HUES6 (cell line): ENCODE data around the gene RAMP3.

ENCODE experiments used
- H3K27ac ChIP-seq: 2 replicates; pipeline ENCODE4 v1.7.0; 2013; ENCODE audit warnings: low read depth, mild to moderate bottlenecking, low read length, inconsistent platforms
- H3K27me3 ChIP-seq: 2 replicates; pipeline ENCODE4 v1.6.1; 2013; ENCODE audit warnings: low read length; ENCODE audit not compliant: control insufficient read depth, insufficient read depth
- H3K36me3 ChIP-seq: 2 replicates; pipeline ENCODE4 v1.6.1; 2013; ENCODE audit warnings: low read length; ENCODE audit not compliant: control insufficient read depth, insufficient read depth
- H3K4me1 ChIP-seq: 2 replicates; pipeline ENCODE4 v1.6.1; 2013; ENCODE audit warnings: low read length; ENCODE audit not compliant: control insufficient read depth, insufficient read depth
- H3K4me3 ChIP-seq: 2 replicates; pipeline ENCODE4 v1.5.1; 2013; ENCODE audit warnings: low read depth, low read length
- H3K9ac ChIP-seq: one replicate; pipeline ENCODE4 v1.6.1; 2013; ENCODE audit warnings: mild to moderate bottlenecking, low read length
- H3K9me3 ChIP-seq: 2 replicates; pipeline ENCODE4 v1.6.1; 2013; ENCODE audit warnings: low read depth, low read length; ENCODE audit not compliant: control insufficient read depth, insufficient read depth

RAMP3 gene

DNA sequence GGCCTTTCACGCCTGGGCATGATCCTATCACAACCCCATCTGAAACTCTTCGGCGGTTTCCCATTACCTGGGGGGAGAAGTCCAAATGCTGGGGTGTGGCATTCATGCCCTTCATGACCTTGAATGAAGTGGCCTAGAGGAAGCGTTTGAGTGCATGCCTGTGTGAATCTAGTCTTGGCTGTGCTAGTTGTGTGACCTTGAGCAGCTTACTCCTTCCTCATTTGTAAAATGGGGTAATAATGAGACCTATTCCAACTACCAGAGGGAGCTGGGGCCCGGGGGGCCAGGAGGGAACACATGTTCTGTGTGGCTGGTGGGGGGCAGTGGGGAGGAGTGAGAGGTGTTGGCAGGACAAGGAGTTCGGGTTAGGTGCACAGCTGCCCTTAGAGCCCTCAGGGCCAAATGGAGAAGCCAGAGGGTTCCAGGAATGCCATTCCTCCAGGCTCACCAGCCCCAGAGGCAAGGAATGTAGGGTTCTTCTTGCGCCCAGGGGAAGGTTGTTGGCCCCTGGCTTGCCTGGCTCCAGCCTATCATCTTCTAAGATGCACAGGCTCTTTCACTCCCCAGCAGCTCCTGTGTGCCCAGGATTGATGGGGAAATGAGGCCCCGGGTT lies 24.8 kb upstream of the RAMP3 start:
- H3K36me3 ChIP-seq: no peaks in the 10 kb centered on the region
- H3K4me3 ChIP-seq: no peak overlapping the region
- no peaks in the 10 kb centered on the region for H3K4me1 ChIP-seq
- no peak overlapping the region for H3K9ac ChIP-seq
- H3K27me3 ChIP-seq: no peaks in the 10 kb centered on the region
- no peak overlapping the region for H3K27ac ChIP-seq
- H3K9me3 ChIP-seq: no peaks in the 10 kb centered on the region

DNA sequence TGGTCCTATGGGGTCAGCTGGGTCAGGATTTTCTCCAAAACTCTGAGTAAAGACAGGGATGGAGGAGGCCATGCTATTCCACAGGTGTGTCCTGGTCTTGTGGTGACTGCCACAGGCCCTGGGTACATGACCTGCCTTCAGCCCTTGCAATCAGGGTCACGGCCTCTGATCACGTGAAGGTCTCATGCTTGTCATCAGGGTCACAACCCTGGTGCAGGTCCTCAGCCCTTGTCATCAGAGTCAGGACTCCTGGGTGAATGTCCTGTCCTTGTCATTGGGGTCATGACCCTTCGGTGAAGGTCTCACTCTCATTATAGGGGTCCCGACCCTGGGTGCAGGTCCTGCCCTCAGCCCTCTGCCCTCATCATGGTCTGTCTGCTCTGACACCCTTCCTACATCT lies 24.2 kb upstream of the RAMP3 start:
- H3K27ac ChIP-seq: no peak overlapping the region
- no peak overlapping the region for H3K4me3 ChIP-seq
- no peaks in the 10 kb centered on the region for H3K36me3 ChIP-seq
- H3K9ac ChIP-seq: no peak overlapping the region
- no peaks in the 10 kb centered on the region for H3K4me1 ChIP-seq
- H3K27me3 ChIP-seq: no peaks in the 10 kb centered on the region
- H3K9me3 ChIP-seq: no peaks in the 10 kb centered on the region

DNA sequence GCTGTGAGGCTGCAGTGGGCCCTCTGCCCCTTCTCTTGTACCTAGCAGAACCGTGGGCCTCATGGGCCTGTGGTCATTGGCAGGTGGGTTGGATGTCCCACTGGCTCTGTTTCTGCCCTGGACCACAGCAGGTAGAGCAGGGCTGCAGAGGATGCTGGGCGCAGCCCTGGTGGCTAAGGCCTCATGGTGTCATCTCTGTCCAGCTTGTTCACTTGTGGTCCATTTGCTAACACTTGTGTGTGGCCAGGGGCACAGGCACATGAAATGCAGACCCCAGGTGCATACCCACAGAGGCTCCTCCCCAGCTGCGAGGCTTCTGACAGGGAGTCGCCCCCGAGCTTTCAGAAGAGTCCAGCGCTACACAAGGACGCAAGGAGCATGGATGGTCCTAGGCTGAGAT lies 23.7 kb upstream of the RAMP3 start:
- no peaks in the 10 kb centered on the region for H3K27me3 ChIP-seq

DNA sequence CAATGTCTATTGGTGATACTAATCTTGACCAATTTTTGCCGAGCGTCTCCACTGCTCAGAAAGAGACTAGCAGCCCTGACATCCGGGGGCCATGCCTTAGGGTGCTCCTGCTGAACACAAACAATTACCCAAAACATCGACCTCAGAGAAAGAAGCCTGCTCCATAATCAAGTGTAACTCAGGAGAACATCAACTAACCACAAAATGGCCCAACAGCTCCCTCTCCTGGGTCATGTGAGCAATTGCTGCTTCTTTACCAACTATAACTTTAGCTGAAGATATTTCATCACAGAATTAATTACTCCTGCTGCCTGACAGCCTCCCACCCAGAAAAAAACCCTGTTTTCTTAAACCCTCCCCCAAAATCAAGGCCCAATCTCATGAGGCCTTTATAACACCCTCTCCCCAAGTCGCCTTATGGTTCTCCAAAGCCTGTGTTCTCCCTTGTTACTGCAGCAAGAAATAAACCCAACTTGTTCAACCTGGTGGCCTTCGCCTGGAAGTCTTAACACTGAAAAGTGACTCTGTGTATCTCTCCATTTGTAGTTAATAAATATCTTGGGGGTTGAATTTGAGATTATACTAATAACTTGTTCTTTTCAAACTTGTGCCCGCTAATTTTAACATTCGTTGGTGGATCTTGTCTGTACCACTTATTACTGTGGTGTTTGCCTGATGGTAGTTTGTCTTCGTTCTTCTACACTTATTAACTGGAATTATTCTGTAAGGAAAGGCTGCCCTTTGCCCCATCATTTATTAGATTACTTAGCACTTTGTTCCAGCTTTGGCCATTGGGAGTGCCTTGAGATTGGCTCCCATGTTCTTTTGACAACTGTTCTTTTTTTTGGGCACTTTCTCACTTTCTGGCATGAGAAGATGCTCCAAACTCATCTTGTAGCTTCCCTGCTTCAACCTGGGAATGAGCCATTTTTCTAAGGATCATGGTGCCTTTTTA lies 21.2 kb upstream of the RAMP3 start:
- no peak overlapping the region for H3K9ac ChIP-seq
- H3K4me1 ChIP-seq: no peaks in the 10 kb centered on the region
- no peaks in the 10 kb centered on the region for H3K36me3 ChIP-seq
- no peak overlapping the region for H3K4me3 ChIP-seq
- no peaks in the 10 kb centered on the region for H3K9me3 ChIP-seq
- H3K27me3 ChIP-seq: no peaks in the 10 kb centered on the region
- H3K27ac ChIP-seq: no peak overlapping the region

More for the DNA sequence above, 23.7 kb upstream of the RAMP3 start:
- Histone ChIP-seq H3K27ac (no peak overlapping the region), H3K9me3 (no peaks in the 10 kb centered on the region), H3K4me3 (no peak overlapping the region), H3K4me1 (no peaks in the 10 kb centered on the region), H3K36me3 (no peaks in the 10 kb centered on the region), H3K9ac (no peak overlapping the region)

DNA sequence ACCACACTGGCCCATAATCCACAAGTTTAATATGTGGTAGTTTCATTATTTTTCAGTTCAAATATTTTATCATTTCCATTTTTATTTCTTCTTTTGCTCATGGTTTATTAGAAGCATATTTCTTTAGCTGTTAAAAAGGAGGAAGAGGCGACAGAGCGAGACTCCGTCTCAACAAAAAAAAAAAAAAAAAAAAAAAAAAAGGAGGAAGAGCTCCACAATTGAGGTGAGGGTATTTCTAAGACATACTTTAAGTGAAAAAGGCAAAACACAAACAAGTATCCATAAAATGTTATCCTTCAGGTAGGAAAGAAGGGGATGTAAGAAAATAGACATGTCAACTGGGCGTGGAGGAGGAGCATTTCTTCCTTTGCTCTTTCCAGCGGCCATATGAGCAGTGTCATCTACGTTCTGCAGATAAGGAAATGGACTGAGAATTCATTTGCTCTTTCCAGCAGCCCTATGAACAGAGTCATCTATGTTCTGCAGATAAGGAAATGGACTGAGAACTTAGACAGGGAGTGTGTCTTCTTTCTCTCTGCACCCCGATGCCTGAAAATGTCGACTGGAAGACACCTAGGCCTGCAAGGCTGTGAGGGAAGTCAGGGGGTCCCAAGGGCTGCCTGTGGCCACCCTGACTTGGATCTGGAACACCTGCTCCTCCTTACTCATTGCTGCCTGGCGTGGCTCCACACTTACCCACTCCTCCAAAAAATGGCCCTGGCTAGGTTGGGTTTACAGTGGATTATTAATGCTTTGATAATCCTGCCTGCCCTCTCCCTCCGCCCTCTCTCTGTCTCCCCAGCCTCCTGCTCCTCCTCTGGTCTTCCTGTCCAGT lies 18.9 kb upstream of the RAMP3 start:
- H3K27ac ChIP-seq: no peak overlapping the region
- H3K9ac ChIP-seq: no peak overlapping the region
- no peaks in the 10 kb centered on the region for H3K4me1 ChIP-seq
- H3K27me3 ChIP-seq: no peaks in the 10 kb centered on the region
- no peaks in the 10 kb centered on the region for H3K9me3 ChIP-seq
- no peak overlapping the region for H3K4me3 ChIP-seq
- no peaks in the 10 kb centered on the region for H3K36me3 ChIP-seq

DNA sequence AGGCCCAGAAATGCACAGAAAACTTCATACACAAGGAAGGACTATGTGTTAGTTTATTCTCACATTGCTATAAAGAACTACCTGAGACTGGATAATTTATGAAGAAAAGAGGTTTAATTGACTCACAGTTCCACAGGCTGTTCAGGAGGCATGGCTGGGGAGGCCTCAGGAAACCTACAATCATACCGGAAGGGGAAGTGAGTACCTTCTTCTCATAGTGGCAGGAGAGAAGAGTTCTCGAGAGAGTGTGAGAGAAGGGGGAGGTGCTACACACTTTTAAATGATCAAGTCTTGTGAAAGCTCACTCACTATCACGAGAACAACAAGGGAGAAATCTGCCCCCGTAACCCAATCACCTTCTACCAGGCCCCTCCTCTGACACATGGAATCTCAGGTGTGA lies 16.8 kb upstream of the RAMP3 start:
- Histone ChIP-seq H3K4me1 (no peaks in the 10 kb centered on the region), H3K36me3 (no peaks in the 10 kb centered on the region), H3K9me3 (no peaks in the 10 kb centered on the region), H3K27me3 (no peaks in the 10 kb centered on the region), H3K4me3 (no peak overlapping the region), H3K9ac (no peak overlapping the region), H3K27ac (no peak overlapping the region)

DNA sequence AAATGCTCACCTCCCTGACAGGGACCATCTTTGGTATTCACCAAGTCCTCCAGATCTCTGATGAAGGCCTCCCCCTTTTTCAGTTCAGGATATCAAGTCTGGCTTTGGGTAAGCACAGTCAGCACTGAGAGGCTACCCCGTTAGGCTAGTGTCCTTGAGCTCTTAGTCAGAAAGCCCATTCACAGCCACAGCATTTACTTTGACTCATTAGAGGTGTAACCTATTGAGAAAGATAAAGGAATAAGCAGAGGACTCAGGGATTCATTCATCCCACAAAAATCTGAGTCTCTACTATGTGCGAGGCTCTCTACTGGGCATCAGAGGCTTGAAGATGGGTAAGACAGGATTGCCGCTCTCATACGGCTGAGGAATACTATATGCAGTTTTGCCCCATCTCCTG lies 14.0 kb upstream of the RAMP3 start:
- no peaks in the 10 kb centered on the region for H3K9me3 ChIP-seq
- no peak overlapping the region for H3K27ac ChIP-seq
- no peak overlapping the region for H3K4me3 ChIP-seq
- no peaks in the 10 kb centered on the region for H3K4me1 ChIP-seq
- no peaks in the 10 kb centered on the region for H3K36me3 ChIP-seq
- H3K9ac ChIP-seq: no peak overlapping the region
- H3K27me3 ChIP-seq: no peaks in the 10 kb centered on the region

DNA sequence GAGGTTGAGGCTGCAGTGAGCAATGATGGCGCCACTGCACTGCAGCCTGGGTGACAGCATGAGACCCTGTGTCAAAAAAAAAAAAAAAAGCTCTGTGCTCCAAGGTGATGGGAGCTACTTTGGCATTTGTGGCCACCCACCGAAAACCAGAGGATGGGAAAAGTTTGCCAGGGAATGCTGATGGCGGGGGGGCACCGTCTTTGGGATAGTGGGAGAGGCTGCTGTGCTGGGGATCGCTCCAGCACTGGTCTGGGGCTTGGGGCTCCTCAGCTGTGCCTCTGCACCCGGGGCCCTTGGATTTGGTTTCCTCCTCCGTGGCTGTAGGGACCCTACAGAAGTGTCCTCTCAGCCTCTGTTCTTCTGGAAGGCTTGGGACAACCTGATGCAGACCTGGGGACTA lies 11.7 kb upstream of the RAMP3 start:
- Histone ChIP-seq H3K27me3 (no peaks in the 10 kb centered on the region), H3K4me3 (no peak overlapping the region), H3K36me3 (no peaks in the 10 kb centered on the region), H3K9ac (no peak overlapping the region), H3K4me1 (no peaks in the 10 kb centered on the region), H3K27ac (no peak overlapping the region), H3K9me3 (no peaks in the 10 kb centered on the region)

DNA sequence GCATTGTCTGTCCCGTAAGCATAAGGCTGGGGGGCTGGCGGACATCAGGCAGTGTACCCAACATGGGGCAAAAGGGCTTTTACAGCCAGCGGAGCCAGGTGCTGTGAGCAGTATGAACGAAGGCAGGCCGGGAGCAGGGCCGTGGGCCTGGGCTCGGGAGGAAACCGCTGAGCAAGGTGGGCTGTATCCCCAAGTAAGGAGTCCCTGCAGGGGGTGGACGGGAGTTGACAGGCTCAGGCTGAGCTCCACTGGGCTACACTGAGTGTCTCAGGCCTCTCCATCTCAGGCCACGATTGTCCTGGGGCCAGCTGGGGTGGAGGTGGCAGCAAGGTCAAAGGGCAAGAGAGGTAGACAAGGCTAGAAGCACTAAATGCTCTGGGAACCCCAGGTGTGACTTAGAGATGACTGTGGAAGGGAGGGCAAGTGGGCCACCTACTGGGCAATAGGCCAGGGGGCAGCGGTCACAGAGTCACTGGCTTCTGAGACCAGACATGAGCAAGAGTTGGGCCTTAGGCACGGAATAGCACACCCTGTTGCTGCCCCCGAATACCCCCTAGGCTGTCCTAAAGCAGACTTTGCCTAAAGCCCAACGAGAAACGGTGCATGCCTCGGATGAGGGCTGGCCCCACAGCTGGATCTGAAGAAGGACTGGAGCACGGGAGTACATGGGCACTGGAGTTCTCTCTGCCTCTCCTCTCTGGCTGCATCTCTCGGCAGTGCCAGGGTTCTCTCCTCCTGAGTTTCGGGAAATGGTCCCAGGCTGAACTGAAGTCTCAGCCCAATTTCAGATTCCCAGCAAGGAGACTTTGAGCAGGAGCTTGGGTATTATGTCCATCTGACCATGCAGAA lies 10.8 kb upstream of the RAMP3 start:
- no peaks in the 10 kb centered on the region for H3K27me3 ChIP-seq

DNA sequence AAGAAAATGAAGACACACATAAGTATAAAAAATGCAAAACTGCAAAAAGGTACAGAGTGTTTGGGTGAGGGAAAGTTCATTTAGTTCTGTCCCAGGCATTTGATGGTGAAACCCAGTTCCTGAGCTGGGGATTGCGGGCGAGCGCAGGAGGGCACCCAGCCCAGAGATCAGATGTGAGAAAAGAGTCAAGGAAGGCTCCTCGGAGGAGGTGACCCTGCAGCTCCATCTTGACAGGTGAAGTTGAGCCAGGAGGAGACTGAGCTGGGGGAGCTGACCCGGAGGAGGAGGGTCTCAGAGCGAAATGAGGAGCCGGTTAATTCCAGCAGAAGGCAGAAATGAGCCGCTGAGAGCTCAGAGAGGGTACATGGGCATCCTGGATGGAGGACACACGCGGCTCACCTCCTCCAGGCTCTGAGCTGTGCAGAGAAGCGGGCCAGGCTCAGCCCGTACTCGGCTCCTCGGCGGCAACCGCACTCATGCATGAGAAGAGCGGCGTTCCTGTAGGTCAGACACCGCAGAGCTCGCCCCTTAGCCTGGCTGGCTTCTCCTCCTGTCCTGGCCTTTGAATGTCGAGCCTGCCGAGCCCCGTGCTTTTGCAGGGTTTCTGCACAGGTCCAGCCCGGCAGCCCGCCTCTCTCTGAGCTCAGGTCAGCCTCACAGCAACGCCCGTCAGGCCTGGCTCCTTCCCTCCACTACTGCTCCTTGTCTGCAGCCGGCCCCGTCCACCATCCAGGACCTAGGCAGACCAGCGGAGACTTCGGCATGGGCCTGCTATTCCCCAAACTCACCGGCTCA lies 9.5 kb upstream of the RAMP3 start:
- H3K36me3 ChIP-seq: no peaks in the 10 kb centered on the region
- no peak overlapping the region for H3K4me3 ChIP-seq
- H3K9ac ChIP-seq: no peak overlapping the region
- H3K27ac ChIP-seq: no peak overlapping the region
- H3K4me1 ChIP-seq: no peaks in the 10 kb centered on the region
- H3K9me3 ChIP-seq: no peaks in the 10 kb centered on the region
- no peaks in the 10 kb centered on the region for H3K27me3 ChIP-seq

More for the DNA sequence above, 10.8 kb upstream of the RAMP3 start:
- H3K4me1 ChIP-seq: no peaks in the 10 kb centered on the region
- H3K27ac ChIP-seq: no peak overlapping the region
- H3K36me3 ChIP-seq: no peaks in the 10 kb centered on the region
- H3K9me3 ChIP-seq: no peaks in the 10 kb centered on the region
- no peak overlapping the region for H3K9ac ChIP-seq
- H3K4me3 ChIP-seq: no peak overlapping the region
